Gastroesophageal sphincter (tissue), 3 donors: Measurements from ENCODE around the gene ELMO3.

Source experiments
- EP300 ChIP-seq: sonication (generic); formaldehyde crosslinking; IDR thresholded peaks from one replicate; pipeline ENCODE4 v1.6.1; 2017; ENCODE audit warnings: antibody characterized with exemption, mild to moderate bottlenecking
- TF ChIP-seq, protein P1 (sequence below), 4 experiments: fragments of 200-600 bp in 2 of 4; fragments of 450-650 bp in 2 of 4; sonication (generic) in 1 of 4; IDR thresholded peaks; one replicate each; pipeline ENCODE4 v1.5.1; 2017 to 2019; ENCODE audit warnings: antibody characterized with exemption in 4 of 4, mild to moderate bottlenecking in 2 of 4, moderate library complexity in 2 of 4

DNA sequence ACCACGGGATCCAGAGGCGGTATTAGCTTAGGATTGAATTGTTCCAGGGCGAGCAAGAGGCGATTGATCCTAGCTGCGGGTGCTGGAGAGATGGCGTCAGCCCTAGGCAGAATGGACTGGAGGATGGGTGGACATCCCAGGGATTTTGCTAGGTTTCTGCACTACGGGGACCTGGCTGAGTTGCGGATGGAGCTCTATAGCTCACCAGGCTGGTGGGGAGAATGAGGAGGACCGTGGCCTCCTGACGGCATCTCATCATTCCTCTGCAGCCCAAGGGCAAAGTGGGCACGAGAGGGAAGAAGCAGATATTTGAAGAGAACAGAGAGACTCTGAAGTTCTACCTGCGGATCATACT, 28.6 kb downstream of the ELMO3 start:
- no peak for TF ChIP-seq EP300
- TF ChIP-seq, protein P1, sequence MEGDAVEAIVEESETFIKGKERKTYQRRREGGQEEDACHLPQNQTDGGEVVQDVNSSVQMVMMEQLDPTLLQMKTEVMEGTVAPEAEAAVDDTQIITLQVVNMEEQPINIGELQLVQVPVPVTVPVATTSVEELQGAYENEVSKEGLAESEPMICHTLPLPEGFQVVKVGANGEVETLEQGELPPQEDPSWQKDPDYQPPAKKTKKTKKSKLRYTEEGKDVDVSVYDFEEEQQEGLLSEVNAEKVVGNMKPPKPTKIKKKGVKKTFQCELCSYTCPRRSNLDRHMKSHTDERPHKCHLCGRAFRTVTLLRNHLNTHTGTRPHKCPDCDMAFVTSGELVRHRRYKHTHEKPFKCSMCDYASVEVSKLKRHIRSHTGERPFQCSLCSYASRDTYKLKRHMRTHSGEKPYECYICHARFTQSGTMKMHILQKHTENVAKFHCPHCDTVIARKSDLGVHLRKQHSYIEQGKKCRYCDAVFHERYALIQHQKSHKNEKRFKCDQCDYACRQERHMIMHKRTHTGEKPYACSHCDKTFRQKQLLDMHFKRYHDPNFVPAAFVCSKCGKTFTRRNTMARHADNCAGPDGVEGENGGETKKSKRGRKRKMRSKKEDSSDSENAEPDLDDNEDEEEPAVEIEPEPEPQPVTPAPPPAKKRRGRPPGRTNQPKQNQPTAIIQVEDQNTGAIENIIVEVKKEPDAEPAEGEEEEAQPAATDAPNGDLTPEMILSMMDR (IDR thresholded peaks at IDR 0.05) = no peak
